HG03159 (cell line): Measurements from ENCODE around the gene KRTAP4-4.
"Not testable (repeated sequence)": the region's sequence is repeated elsewhere in the genome, so short reads cannot be mapped to it uniquely, and the experiment has no call there.

Source experiments
- ATAC-seq: cut with Tn5 transposase; IDR thresholded peaks from one replicate; pipeline ENCODE4 v1.9.1; 2021; ENCODE audit warnings: mild to moderate bottlenecking, moderate library complexity; ENCODE audit not compliant: unreplicated experiment

Gene KRTAP4-4

DNA sequence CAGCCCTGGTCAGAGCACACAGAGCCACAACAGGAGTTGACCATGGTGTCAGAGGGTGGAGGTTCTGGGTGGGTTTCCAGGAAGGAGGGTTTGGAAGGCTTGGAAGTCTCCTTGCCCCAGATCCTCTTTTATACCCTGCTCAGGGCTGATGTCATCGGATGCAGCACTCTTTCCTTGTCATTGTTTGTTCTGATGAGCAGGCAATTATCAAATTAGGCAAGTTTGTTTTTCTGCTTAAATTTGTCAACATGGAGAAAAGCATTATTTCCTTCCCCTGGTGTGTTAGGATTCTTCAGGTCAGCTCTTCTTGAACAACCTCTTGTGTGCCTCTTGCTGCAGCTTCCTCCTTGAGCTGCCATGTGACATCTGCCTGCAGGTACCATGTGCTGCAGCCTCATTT lies at the start of gene KRTAP4-4:
Gene KRTAP4-4, minus strand, starts transcription at position 101 of the 400 bp plus-strand sequence. Its CDS starts 57 bp downstream, at position 44.
- ATAC-seq, result no peak

GRCh38 chr17:41199421-41200078 lies 39.0 kb upstream of the KRTAP4-4 start:
- ATAC-seq, result no peak

GRCh38 chr17:41196068-41196467 lies 35.5 kb upstream of the KRTAP4-4 start:
- ATAC-seq, result no peak

GRCh38 chr17:41190328-41190727 lies 29.8 kb upstream of the KRTAP4-4 start:
- ATAC-seq, result no peak

DNA sequence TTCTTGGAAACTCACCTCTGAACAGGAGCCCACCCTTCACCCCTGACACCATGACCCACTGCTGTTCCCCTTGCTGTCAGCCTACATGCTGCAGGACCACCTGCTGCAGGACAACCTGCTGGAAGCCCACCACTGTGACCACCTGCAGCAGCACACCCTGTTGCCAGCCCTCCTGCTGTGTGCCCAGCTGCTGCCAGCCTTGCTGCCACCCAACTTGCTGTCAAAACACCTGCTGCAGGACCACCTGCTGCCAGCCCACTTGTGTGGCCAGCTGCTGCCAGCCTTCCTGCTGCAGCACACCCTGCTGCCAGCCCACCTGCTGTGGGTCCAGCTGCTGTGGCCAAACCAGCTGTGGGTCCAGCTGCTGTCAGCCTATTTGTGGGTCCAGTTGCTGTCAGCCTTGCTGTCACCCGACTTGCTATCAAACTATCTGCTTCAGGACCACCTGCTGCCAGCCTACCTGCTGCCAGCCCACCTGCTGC lies 29.3 kb upstream of the KRTAP4-4 start, which contains the start of gene KRTAP9-1:
Gene KRTAP9-1, plus strand, starts transcription at position 51 of the 482 bp plus-strand sequence. Its CDS starts 0 bp downstream, at position 51.
- ATAC-seq, result not testable (repeated sequence)

DNA sequence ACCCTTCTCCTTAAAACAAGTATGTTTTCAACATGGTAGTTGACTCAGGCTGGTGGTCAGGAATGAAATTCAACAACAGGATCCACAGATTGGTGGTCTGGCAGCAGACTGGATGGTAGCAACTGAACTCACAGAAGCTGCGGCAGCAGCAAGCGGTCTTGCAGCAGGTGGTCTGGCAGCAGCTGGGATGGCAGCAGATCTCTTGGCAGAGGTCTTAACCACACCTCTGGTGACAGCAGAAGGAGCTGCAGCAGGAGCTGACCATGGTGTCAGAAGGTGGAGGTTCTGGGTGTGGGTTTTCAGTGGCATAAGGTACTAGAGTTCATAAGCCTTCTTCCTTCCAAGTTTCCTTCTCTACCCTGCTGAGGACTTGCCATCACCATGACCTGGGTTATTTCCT lies 26.3 kb upstream of the KRTAP4-4 start:
- no peak for ATAC-seq

GRCh38 chr17:41185001-41185400 lies 24.5 kb upstream of the KRTAP4-4 start:
- no peak for ATAC-seq

- no peak for ATAC-seq
These were observed 24.0 kb upstream of the KRTAP4-4 start, which contains the start of gene KRTAP4-1 for GRCh38 chr17:41184480-41184961. TSS of gene KRTAP4-1 (minus strand) at chr17:41184911. CDS start at chr17:41184854, 57 bp downstream.

DNA sequence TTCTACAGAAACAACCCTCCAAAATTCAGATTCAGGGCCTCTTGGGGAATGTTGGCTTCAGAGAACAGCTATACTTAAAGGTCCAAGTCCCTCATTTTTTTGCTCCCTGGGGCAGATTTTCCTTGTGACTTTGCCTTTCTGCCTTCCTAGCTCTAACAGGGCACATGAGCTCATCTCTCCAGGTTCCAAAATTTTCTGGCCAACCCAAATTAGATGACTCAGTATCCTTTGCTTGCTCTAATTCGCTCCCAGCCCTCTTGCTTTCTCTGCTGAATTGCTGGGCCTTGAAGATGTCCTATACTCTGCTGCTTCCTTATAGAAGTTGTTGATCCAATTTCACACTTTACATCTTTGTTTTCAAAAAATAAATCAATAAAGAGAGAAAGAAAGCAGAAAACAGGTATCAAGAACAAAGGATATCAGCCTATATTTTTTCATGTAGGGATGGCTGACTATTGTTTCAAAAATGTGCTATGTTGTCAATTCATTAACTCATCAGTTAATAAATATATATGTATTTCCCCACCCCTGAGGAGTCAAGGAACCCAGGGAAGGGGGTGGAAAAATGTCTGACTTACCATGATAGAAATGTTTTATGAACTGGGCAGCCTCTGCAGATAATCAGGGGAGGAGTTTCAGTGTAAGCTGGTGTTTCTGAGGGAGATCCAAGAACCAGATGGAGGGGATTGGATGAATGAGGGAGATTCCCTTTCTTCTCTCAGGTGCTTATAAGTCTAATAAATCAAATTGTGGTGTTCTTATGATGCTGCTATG lies 18.5 kb upstream of the KRTAP4-4 start:
- no peak for ATAC-seq

GRCh38 chr17:41178341-41178740 lies 17.8 kb upstream of the KRTAP4-4 start:
- ATAC-seq, result no peak

- no peak for ATAC-seq
These were observed 17.3 kb upstream of the KRTAP4-4 start, which contains the start of gene KRTAP4-2 for GRCh38 chr17:41177727-41178271. TSS of gene KRTAP4-2 (minus strand) at chr17:41178221. CDS start at chr17:41178164, 57 bp downstream.

DNA sequence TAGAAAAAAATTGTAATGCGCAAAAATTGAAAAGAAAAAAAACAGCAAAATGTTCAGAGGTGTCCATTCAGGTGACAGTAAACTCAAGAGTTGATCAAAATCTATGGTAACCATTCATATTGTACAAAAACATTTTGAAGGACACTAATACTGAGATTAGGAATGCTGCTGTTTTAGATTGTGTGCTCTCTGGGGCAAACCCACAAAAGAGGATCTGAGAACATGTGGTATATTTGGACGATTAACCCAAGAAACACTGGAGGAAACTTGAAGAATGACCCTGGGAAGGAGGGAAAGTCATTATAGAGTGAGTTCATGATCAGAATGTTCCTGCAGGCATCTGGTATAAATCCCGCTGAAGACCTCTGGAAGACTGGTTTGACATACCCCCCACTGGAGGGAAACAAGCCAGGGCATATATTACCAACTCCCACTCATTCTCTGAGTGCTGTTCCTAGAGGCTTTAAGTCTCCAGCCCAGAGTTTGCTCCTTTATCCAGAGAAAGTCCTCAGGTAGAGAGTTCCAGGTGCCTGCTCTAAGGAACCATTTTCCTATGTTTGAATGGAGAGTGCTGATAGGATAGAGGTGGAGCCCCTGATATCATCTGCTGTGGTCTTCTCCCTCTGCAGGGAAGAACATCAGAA lies 16.3 kb upstream of the KRTAP4-4 start:
- ATAC-seq, result no peak

DNA sequence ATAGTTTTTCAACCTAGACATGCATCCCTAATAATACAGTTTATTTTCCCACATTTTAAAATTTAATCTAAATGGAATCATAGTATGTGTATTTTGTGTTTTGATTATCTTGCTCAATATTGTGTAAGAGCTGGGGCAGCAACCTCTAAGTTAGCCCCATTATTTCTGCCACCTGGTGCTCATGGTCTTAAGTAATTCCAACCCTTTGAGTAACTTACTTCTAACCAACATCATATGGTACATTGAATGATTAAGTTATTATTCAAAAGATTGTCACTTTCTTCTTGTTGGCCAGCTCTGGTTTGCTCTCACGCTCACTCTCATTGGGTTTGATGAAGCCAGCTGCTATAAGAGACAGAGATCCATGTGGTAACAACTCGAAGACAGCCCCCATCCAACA lies 11.3 kb upstream of the KRTAP4-4 start:
- no peak for ATAC-seq

GRCh38 chr17:41168121-41168520 lies 7.6 kb upstream of the KRTAP4-4 start, which contains the start of gene KRTAP4-3:
TSS of gene KRTAP4-3 (minus strand) at chr17:41168221. CDS start at chr17:41168172, 49 bp downstream.
- no peak for ATAC-seq

DNA sequence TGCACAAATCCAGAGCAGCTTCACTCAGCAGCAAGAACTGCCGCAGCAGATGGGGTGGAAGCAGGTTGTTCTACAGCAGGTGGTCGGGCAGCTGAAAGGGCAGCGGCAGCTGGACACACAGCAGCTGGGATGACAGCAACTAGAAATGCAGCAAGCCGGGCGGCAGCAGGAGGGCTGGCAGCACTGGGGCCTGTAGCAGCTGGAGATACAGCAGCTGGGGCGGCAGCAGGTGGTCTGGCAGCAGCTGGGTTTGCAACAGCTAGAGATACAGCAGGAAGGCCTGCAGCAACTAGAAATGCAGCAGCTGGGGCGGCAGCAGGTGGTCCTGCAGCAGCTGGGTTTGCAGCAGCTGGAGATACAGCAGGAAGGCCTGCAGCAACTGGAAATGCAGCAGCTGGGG lies 7.0 kb upstream of the KRTAP4-4 start:
- ATAC-seq, result no peak

- ATAC-seq, result no peak
These were observed 3.3 kb upstream of the KRTAP4-4 start for GRCh38 chr17:41163828-41164227.

DNA sequence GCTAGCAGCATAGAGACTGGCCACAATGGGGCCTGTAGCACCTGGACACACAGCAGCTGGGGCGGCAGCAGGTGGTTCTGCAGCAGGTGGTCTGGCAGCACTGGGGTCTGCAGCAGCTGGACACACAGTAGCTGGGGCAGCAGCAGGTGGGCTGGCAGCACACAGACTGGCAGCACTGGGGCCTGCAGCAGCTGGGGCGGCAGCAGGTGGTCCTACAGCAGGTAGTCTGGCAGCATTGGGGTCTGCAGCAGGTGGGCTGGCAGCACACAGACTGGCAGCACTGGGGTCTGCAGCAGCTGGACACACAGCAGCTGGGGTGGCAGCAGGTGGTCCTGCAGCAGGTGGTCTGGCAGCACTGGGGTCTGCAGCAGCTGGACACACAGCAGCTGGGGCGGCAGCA lies 358 bp downstream of the KRTAP4-4 start:
- not testable (repeated sequence) for ATAC-seq

DNA sequence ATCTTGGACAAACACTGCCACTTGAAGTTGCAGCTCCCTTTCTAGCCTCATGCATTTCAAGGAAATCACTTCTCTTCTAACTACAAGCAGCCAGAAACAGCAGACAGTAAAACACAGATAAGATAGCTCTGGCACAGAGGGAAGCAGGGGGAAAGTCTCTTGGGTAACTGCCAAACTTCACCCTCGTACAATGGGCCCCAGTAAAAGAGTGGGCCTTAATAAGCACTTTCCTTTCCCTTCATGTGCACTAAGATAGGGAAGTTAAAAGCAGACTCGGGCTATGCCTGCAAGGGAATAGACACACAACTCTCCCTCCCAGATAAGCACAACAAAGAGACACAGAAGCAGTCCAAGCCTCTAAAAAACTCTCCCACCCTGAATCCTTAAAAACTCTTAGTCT lies 6.7 kb downstream of the KRTAP4-4 start:
- no peak for ATAC-seq

- ATAC-seq, result no peak
These were observed 9.0 kb downstream of the KRTAP4-4 start for GRCh38 chr17:41151525-41151924.

DNA sequence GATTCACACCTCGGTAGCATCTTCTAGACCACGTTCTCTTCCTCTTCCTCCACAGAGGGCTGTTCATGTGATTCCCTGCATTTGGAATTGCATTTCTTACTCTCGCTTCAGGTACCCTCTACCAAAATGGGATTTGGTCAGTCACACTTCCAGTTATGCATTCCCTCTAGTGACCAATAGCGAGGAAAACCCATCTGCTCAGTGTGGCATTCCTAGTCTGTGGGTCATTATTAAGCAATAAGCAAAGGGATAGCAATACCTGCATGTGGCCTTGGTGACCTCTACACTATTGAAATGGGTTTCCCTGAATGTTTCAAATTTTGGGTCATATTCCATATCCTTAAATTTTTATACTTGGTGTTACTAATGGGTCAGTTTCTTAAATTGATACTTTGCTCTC lies 10.5 kb downstream of the KRTAP4-4 start:
- no peak for ATAC-seq

GRCh38 chr17:41149652-41149985 lies 10.9 kb downstream of the KRTAP4-4 start, which contains the start of gene KRTAP4-5:
TSS of gene KRTAP4-5 (minus strand) at chr17:41149825. CDS start at chr17:41149767, 58 bp downstream.
- no peak for ATAC-seq
